Left lung (tissue), 10 donors: ENCODE data around the gene ZDHHC18. TPM values are rescaled to one million over a fixed set of nuclear protein-coding genes. Genes with fewer than 3 reads are reported as not detected.
A peak's percentile ranks its signal among the peaks of the same experiment; 100 is the strongest.

Experiments used
- ATAC-seq: fragments of 200-7000 bp; cut with Tn5 transposase; one replicate; pipeline ENCODE4 v1.9.1; 2020; ENCODE audit warnings: moderate library complexity
- DNase-seq, 4 donors: peaks; one replicate each; pipeline ENCODE4 v3.0.0-alpha.2; 2013 to 2020
- H3K27ac ChIP-seq, 2 donors: fragments of 200-600 bp; sonication (generic) in 1 of 2; one replicate each; pipeline versions ENCODE4 v1.5.0 to v1.8.0; 2020 to 2021
- H3K27me3 ChIP-seq, 2 donors: fragments of 200-600 bp; sonication (generic) in 1 of 2; one replicate each; pipeline versions ENCODE4 v1.5.0 to v1.8.0; 2020 to 2021
- H3K36me3 ChIP-seq, 2 donors: fragments of 200-600 bp; sonication (generic) in 1 of 2; one replicate each; pipeline versions ENCODE4 v1.5.0 to v1.8.0; 2020 to 2021
- H3K4me1 ChIP-seq, 2 donors: fragments of 200-600 bp; one replicate each; pipeline ENCODE4 v1.8.0; 2021
- H3K4me3 ChIP-seq, 2 donors: fragments of 200-600 bp; sonication (generic) in 1 of 2; one replicate each; pipeline versions ENCODE4 v1.5.0 to v1.8.0; 2020 to 2021; ENCODE audit warnings: mild to moderate bottlenecking in 1 of 2
- H3K9me3 ChIP-seq, 2 donors: fragments of 200-600 bp; sonication (generic) in 1 of 2; one replicate each; pipeline versions ENCODE4 v1.5.0 to v1.8.0; 2020 to 2021
- CTCF ChIP-seq, 2 donors: fragments of 200-600 bp; sonication (generic) in 1 of 2; IDR thresholded peaks; one replicate each; pipeline versions ENCODE4 v1.5.0 to v1.8.0; 2021; ENCODE audit warnings: antibody characterized with exemption in 2 of 2
- intact Hi-C, 2 donors: fragments of 100-400 bp; cut with DNase I; formaldehyde crosslinking; loops; one replicate each; pipeline versions ENCODE4 v1.11.2 to v1.14.2; 2022
- polyA plus RNA-seq, 6 donors: library from polyadenylated mRNA; unstranded; fragments of 120-200 nt; gene quantifications; one replicate each; pipeline ENCODE4 v1.2.1, GENCODE V29; 2013; ENCODE audit not compliant: insufficient read length in 6 of 6
- total RNA-seq, 2 donors: library from RNA; stranded (reverse); fragmentation: NEBNext Ultra II Directional; extraction: Animal tissue kit (Norgen Biotek cat#: 25700); gene quantifications; one replicate each; pipeline ENCODE4 v1.2.1, GENCODE V29; 2021
- donor health status: DM: no; HTN: yes; CAD: no.
- donor health status: DM: no; HTN: no; CAD: no.

The ZDHHC18 gene
- total and polyA plus RNA-seq, 8 donors = 21.2 to 33.4 (median 24.2) TPM

- intact Hi-C loops = no loop called here
- Histone ChIP-seq H3K4me1 (peaks cover 0 to 11% of the 10 kb centered on the region in 2 donors), H3K36me3 (peaks cover 0 to 91% of the 10 kb centered on the region in 2 donors), H3K27me3 (no peaks in the 10 kb centered on the region), H3K4me3 (no peak overlapping the region), H3K9me3 (no peaks in the 10 kb centered on the region), H3K27ac (no peak overlapping the region)
- DNase-seq = no peak
- TF ChIP-seq CTCF (IDR thresholded peaks at IDR 0.05) = no peak
- ATAC-seq = no peak
Observed at GRCh38 chr1:26852701-26853100, 26.2 kb downstream of the ZDHHC18 start.

GRCh38 chr1:26853156-26853555 is 26.7 kb downstream of the ZDHHC18 start:
- peak; percentile 64 to 87 for TF ChIP-seq CTCF (IDR thresholded peaks at IDR 0.05)
- H3K4me1 ChIP-seq = peaks cover 0 to 11% of the 10 kb centered on the region in 2 donors
- H3K36me3 ChIP-seq = peaks cover 0 to 89% of the 10 kb centered on the region in 2 donors
- peak; percentile 36 to 86 (median 76) for DNase-seq
- no peaks in the 10 kb centered on the region for H3K9me3 ChIP-seq
- peak; percentile 84 for ATAC-seq
- H3K27me3 ChIP-seq = no peaks in the 10 kb centered on the region
- no peak overlapping the region for H3K4me3 ChIP-seq
- no peak overlapping the region for H3K27ac ChIP-seq
- intact Hi-C loops = no loop called here

GRCh38 chr1:26853600-26853999 is 27.1 kb downstream of the ZDHHC18 start:
- intact Hi-C loops = no loop called here
- ATAC-seq = no peak
- Histone ChIP-seq H3K27ac (no peak overlapping the region), H3K4me3 (no peak overlapping the region), H3K36me3 (peaks cover 0 to 88% of the 10 kb centered on the region in 2 donors), H3K4me1 (peaks cover 0 to 10% of the 10 kb centered on the region in 2 donors), H3K9me3 (no peaks in the 10 kb centered on the region), H3K27me3 (no peaks in the 10 kb centered on the region)
- no peak for TF ChIP-seq CTCF (IDR thresholded peaks at IDR 0.05)
- no peak for DNase-seq

GRCh38 chr1:26854906-26855305 is 28.4 kb downstream of the ZDHHC18 start:
- Histone ChIP-seq H3K27me3 (no peaks in the 10 kb centered on the region), H3K9me3 (no peaks in the 10 kb centered on the region), H3K4me1 (peaks cover 0 to 5% of the 10 kb centered on the region in 2 donors), H3K27ac (no peak overlapping the region), H3K36me3 (peaks cover 0 to 75% of the 10 kb centered on the region in 2 donors), H3K4me3 (no peak overlapping the region)
- TF ChIP-seq CTCF (IDR thresholded peaks at IDR 0.05) = no peak
- intact Hi-C loops = no loop called here
- DNase-seq = no peak
- ATAC-seq = no peak

GRCh38 chr1:26855636-26856035 is 29.1 kb downstream of the ZDHHC18 start:
- ATAC-seq (no peak), DNase-seq (no peak)
- no peak overlapping the region for H3K4me3 ChIP-seq
- intact Hi-C loops = no loop called here
- no peaks in the 10 kb centered on the region for H3K27me3 ChIP-seq
- no peak overlapping the region for H3K27ac ChIP-seq
- no peaks in the 10 kb centered on the region for H3K9me3 ChIP-seq
- no peak for TF ChIP-seq CTCF (IDR thresholded peaks at IDR 0.05)
- H3K36me3 ChIP-seq = peaks cover 0 to 67% of the 10 kb centered on the region in 2 donors
- peaks cover 0 to 5% of the 10 kb centered on the region in 2 donors for H3K4me1 ChIP-seq
